H9 (cell line): Measurements from ENCODE around the gene PPP1R13B. TPM values are rescaled to one million over a fixed set of nuclear protein-coding genes. Genes with fewer than 3 reads are reported as not detected.
A peak's percentile ranks its signal among the peaks of the same experiment; 100 is the strongest.

Source experiments
- DNase-seq: peaks from one replicate; pipeline ENCODE4 v3.0.0-alpha.2; 2017
- H2AFZ ChIP-seq: one replicate; pipeline ENCODE4 v1.6.1; 2013; ENCODE audit warnings: mild to moderate bottlenecking, low read length, control low read depth, moderate library complexity
- H2AK5ac ChIP-seq: 2 replicates; pipeline ENCODE4 v1.6.1; 2013; ENCODE audit warnings: low read length, control low read depth, mixed read lengths; ENCODE audit not compliant: insufficient read length
- H2BK120ac ChIP-seq: one replicate; pipeline ENCODE4 v1.6.1; 2013; ENCODE audit warnings: low read depth, mild to moderate bottlenecking, low read length, control low read depth, inconsistent platforms; ENCODE audit not compliant: poor library complexity, severe bottlenecking
- H2BK12ac ChIP-seq: 2 replicates; pipeline ENCODE4 v1.6.1; 2013; ENCODE audit warnings: low read length, control low read depth, mixed read lengths, low read depth; ENCODE audit not compliant: insufficient read length
- H2BK15ac ChIP-seq: 2 replicates; pipeline ENCODE4 v1.6.1; 2013; ENCODE audit warnings: low read depth, low read length, control low read depth
- H2BK20ac ChIP-seq: one replicate; pipeline ENCODE4 v1.6.1; 2013; ENCODE audit warnings: low read depth, mild to moderate bottlenecking, low read length, control low read depth, inconsistent platforms; ENCODE audit not compliant: poor library complexity, severe bottlenecking
- H2BK5ac ChIP-seq: 2 replicates; pipeline ENCODE4 v1.6.1; 2013; ENCODE audit warnings: low read length, control low read depth, mixed read lengths; ENCODE audit not compliant: insufficient read length
- H3K14ac ChIP-seq: 2 replicates; pipeline ENCODE4 v1.6.1; 2013; ENCODE audit warnings: low read length, control low read depth; ENCODE audit not compliant: insufficient read depth
- H3K18ac ChIP-seq: 2 replicates; pipeline ENCODE4 v1.6.1; 2013; ENCODE audit warnings: low read depth, mild to moderate bottlenecking, mixed read lengths, low read length, control low read depth; ENCODE audit not compliant: insufficient read length
- H3K23ac ChIP-seq: 2 replicates; pipeline ENCODE4 v1.6.1; 2013; ENCODE audit warnings: low read length, control low read depth, mixed read lengths, low read depth; ENCODE audit not compliant: insufficient read length
- H3K23me2 ChIP-seq: 2 replicates; pipeline ENCODE4 v1.6.1; 2013; ENCODE audit warnings: low read depth, mild to moderate bottlenecking, mixed read lengths, low read length, control low read depth; ENCODE audit not compliant: insufficient read length, poor library complexity, severe bottlenecking
- H3K27ac ChIP-seq: 2 replicates; pipeline ENCODE4 v1.5.1; 2013; ENCODE audit warnings: low read length, control low read depth, mixed read lengths, low read depth; ENCODE audit not compliant: insufficient read length
- H3K27me3 ChIP-seq: 2 replicates; pipeline ENCODE4 v1.6.1; 2013; ENCODE audit warnings: low read length, control low read depth, inconsistent platforms; ENCODE audit not compliant: insufficient read depth
- H3K4ac ChIP-seq: 2 replicates; pipeline ENCODE4 v1.6.1; 2013; ENCODE audit warnings: low read depth, mild to moderate bottlenecking, control low read depth, inconsistent platforms, low read length, moderate library complexity
- H3K4me1 ChIP-seq: 2 replicates; pipeline ENCODE4 v1.6.1; 2013; ENCODE audit warnings: low read length, control low read depth, inconsistent platforms; ENCODE audit not compliant: insufficient read depth
- H3K4me2 ChIP-seq: 2 replicates; pipeline ENCODE4 v1.6.1; 2013; ENCODE audit warnings: low read length, control low read depth, mixed read lengths; ENCODE audit not compliant: insufficient read length, insufficient read depth
- H3K56ac ChIP-seq: 2 replicates; pipeline ENCODE4 v1.6.1; 2013; ENCODE audit warnings: low read depth, mild to moderate bottlenecking, mixed read lengths, low read length, control low read depth; ENCODE audit not compliant: insufficient read length
- H3K79me1 ChIP-seq: 2 replicates; pipeline ENCODE4 v1.6.1; 2013; ENCODE audit warnings: low read depth, mild to moderate bottlenecking, moderate library complexity, low read length, control low read depth, inconsistent platforms; ENCODE audit not compliant: insufficient read depth, poor library complexity, severe bottlenecking
- H3K79me2 ChIP-seq: 2 replicates; pipeline ENCODE4 v1.6.1; 2013; ENCODE audit warnings: low read length, control low read depth, inconsistent platforms; ENCODE audit not compliant: insufficient read depth
- H3K9ac ChIP-seq: 2 replicates; pipeline ENCODE4 v1.6.1; 2013; ENCODE audit warnings: low read length, control low read depth, mixed read lengths; ENCODE audit not compliant: insufficient read length; ENCODE audit errors: extremely low read depth
- H3K9me3 ChIP-seq: one replicate; pipeline ENCODE4 v1.6.1; 2013; ENCODE audit warnings: low read depth, low read length, inconsistent platforms; ENCODE audit not compliant: control insufficient read depth
- H3T11ph ChIP-seq: one replicate; pipeline ENCODE4 v1.6.1; 2013; ENCODE audit warnings: mild to moderate bottlenecking, low read length, control low read depth, inconsistent platforms
- H4K20me1 ChIP-seq: one replicate; pipeline ENCODE4 v1.6.1; 2013; ENCODE audit not compliant: control insufficient read depth, insufficient read length, insufficient read depth
- H4K5ac ChIP-seq: 2 replicates; pipeline ENCODE4 v1.6.1; 2013; ENCODE audit warnings: low read depth, mild to moderate bottlenecking, mixed read lengths, low read length, control low read depth; ENCODE audit not compliant: insufficient read length
- H4K8ac ChIP-seq: replicated peaks from 2 replicates; pipeline ENCODE4 v1.6.1; 2013; ENCODE audit warnings: low read length, control low read depth, mixed read lengths, low read depth; ENCODE audit not compliant: insufficient read length
- H4K91ac ChIP-seq: 2 replicates; pipeline ENCODE4 v1.6.1; 2013; ENCODE audit warnings: low read depth, mild to moderate bottlenecking, moderate library complexity, mixed read lengths, low read length, control low read depth; ENCODE audit not compliant: insufficient read length
- H3K27ac Mint-ChIP-seq, 3 experiments: 2 replicates in 2 of 3; 3 replicates in 1 of 3; pipeline ENCODE4 v1.8.0; 2020 to 2021; ENCODE audit warnings: mixed read lengths in 3 of 3, mild to moderate bottlenecking in 1 of 3, moderate library complexity in 1 of 3
- H3K27me3 Mint-ChIP-seq: 2 replicates; pipeline ENCODE4 v1.8.0; 2021; ENCODE audit warnings: low read depth, mild to moderate bottlenecking, moderate library complexity, mixed read lengths
- H3K36me3 Mint-ChIP-seq, 3 experiments: 2 replicates in 2 of 3; 3 replicates in 1 of 3; pipeline ENCODE4 v1.8.0; 2020 to 2021; ENCODE audit warnings: low read depth in 3 of 3, mixed read lengths in 3 of 3; ENCODE audit not compliant: insufficient read depth in 1 of 3
- H3K4me1 Mint-ChIP-seq, 2 experiments: 2 replicates each; pipeline ENCODE4 v1.8.0; 2020; ENCODE audit warnings: mixed read lengths in 2 of 2
- H3K4me3 Mint-ChIP-seq, 2 experiments: 2 replicates in 1 of 2; 3 replicates in 1 of 2; pipeline ENCODE4 v1.8.0; 2020 to 2021; ENCODE audit warnings: mild to moderate bottlenecking in 2 of 2, mixed read lengths in 2 of 2, moderate library complexity in 1 of 2
- H3K9me3 Mint-ChIP-seq, 2 experiments: 2 replicates in 1 of 2; 3 replicates in 1 of 2; pipeline ENCODE4 v1.8.0; 2020; ENCODE audit warnings: mild to moderate bottlenecking in 2 of 2, mixed read lengths in 2 of 2, moderate library complexity in 1 of 2
- CTCF ChIP-seq: fragments of 200-600 bp; sonication (generic); conservative IDR thresholded peaks from 3 replicates; pipeline ENCODE4 v1.8.0; 2021; ENCODE audit warnings: antibody characterized with exemption, mild to moderate bottlenecking
- WGBS: extraction: QIAGEN DNeasy Blood & Tissue Kit; methylation state at CpG from one replicate; pipeline ENCODE4 v1.1.7; 2013; ENCODE audit warnings: missing lambda C conversion rate, low lambda C conversion rate, mixed read lengths; ENCODE audit not compliant: insufficient read length; ENCODE audit errors: extremely low coverage; 5-methylcytosine and 5-hydroxymethylcytosine counted together
- total RNA-seq: library from RNA; stranded (reverse); gene quantifications from 2 replicates; pipeline ENCODE4 v1.2.1, GENCODE V29; 2021

PPP1R13B gene
- total RNA-seq, 1 experiment from 2014 or later = 6.0 TPM

- H3K27me3 ChIP-seq = no peaks in the 10 kb centered on the region
- H2BK20ac ChIP-seq = no peak overlapping the region
- TF ChIP-seq CTCF = no peak
- no peaks in the 10 kb centered on the region for H4K20me1 ChIP-seq
- Mint-ChIP-seq H3K27me3 (peaks cover 1% of the 10 kb centered on the region; the same call in 1 of the 2 replicates), H3K27ac (peak overlapping the region in 2 of 3 experiments; percentile 83 to 86; a peak in 3 of 7 replicates), H3K9me3 (no peaks in the 10 kb centered on the region; a peak in 1 of 5 replicates), H3K36me3 (peaks cover 15 to 52% (median 43%) of the 10 kb centered on the region in 3 experiments; a peak in 6 of 7 replicates), H3K4me3 (no peak overlapping the region), H3K4me1 (peaks cover 13 to 16% of the 10 kb centered on the region in 2 experiments)
- no peak overlapping the region for H4K5ac ChIP-seq
- no peak overlapping the region for H3K9ac ChIP-seq
- H3K9me3 ChIP-seq = no peaks in the 10 kb centered on the region
- no peak overlapping the region for H3T11ph ChIP-seq
- no peak overlapping the region for H2BK120ac ChIP-seq
- no peak overlapping the region for H3K18ac ChIP-seq
- H3K4ac ChIP-seq = no peak overlapping the region
- no peak overlapping the region for H2BK12ac ChIP-seq
- DNase-seq = no peak
- no peak overlapping the region for H4K91ac ChIP-seq
- H3K27ac ChIP-seq = no peak overlapping the region
- H3K14ac ChIP-seq = no peak overlapping the region
- no peak overlapping the region for H3K56ac ChIP-seq
- no peaks in the 10 kb centered on the region for H3K79me1 ChIP-seq
- H2AK5ac ChIP-seq = no peak overlapping the region
- no CpG with 5 or more reads among the region's 25 CpGs for WGBS
- no peak overlapping the region for H2AFZ ChIP-seq
- no peaks in the 10 kb centered on the region for H3K23me2 ChIP-seq
- no peak overlapping the region for H3K4me2 ChIP-seq
- H3K79me2 ChIP-seq = no peaks in the 10 kb centered on the region
- no peak overlapping the region for H3K23ac ChIP-seq
- H2BK5ac ChIP-seq = no peak overlapping the region
- no peak overlapping the region for H2BK15ac ChIP-seq
- no peak overlapping the region for H4K8ac ChIP-seq
- H3K4me1 ChIP-seq = no peaks in the 10 kb centered on the region; the same call in 1 of the 2 replicates
These were observed 147.2 kb downstream of the PPP1R13B start for GRCh38 chr14:103699901-103700752.
